ENCODE data around the gene EIF5. TPM values are rescaled to one million over a fixed set of nuclear protein-coding genes. Genes with fewer than 3 reads are reported as not detected.

The EIF5 gene
- polyA plus RNA-seq, 1 donor (not counting 4 experiments of a cell fraction or from before 2014, with no cell fraction given) = 221 TPM

DNA sequence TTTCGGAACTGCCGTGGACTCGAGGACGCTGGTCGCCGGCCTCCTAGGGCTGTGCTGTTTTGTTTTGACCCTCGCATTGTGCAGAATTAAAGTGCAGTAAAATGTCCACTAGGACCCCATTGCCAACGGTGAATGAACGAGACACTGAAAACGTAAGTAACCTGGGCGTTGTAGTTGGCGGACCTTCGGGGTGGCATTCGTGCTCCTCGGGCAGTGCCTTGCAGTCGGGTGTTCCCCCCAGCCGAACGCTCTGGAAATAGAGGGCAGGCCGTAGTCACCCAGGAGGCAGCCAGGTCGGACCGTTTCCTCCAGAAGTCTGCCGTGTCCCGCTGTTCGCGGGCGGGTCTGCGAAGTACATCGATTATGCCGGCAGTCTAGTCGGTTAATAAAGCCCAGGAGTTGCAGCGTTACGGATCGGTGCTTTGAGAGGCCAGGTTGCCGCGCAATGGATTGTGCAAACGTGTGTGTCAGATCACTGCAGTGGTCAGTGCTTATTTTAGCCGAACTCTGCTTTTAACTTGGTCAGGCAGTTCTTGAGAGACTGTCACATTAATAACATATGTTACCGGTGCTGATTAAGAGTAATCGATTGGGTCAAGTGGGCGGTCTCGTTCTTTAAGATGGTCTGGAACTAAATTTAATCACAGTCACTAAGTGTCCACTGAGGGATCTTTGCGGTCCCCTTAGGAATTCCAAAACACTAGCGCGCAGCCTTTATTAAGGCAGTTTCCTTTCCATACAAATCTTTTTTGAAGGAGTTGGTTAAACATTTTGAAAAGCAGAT is 52.1 kb downstream of the EIF5 start:
- Histone ChIP-seq H3K4me2 (ENCODE audit: control insufficient read depth, extremely low read depth, insufficient read depth, low read depth, low read length) (peak overlapping the region; percentile 81), H3K9me1 (ENCODE audit: control insufficient read depth, extremely low read depth, insufficient read depth, low read length) (peaks cover 2% of the 10 kb centered on the region), H3K27ac (ENCODE audit: control insufficient read depth, insufficient read depth, low read length) (peak overlapping the region; percentile 87), H3K4me1 (ENCODE audit: control insufficient read depth, extremely low read depth, insufficient read depth, low read length) (peaks cover 22% of the 10 kb centered on the region), H3K27me3 (ENCODE audit: control insufficient read depth, extremely low read depth, insufficient read depth, low read length) (no peaks in the 10 kb centered on the region), H3K79me2 (ENCODE audit: control insufficient read depth, insufficient read depth, low read length) (peaks cover 65% of the 10 kb centered on the region), H3K4me3 (ENCODE audit: control insufficient read depth in 2 of 3, extremely low read depth in 1 of 3, insufficient read depth in 2 of 3, low read depth in 1 of 3, low read length in 3 of 3) (peak overlapping the region; percentile 71 to 96 (median 94)), H4K20me1 (ENCODE audit: control insufficient read depth, extremely low read depth, insufficient read depth, low read length) (peaks cover 25% of the 10 kb centered on the region), H3K9ac (ENCODE audit: control insufficient read depth, extremely low read depth, insufficient read depth, low read length) (peak overlapping the region; percentile 84), H2AFZ (ENCODE audit: control insufficient read depth, low read length) (no peak overlapping the region), H3K36me3 (ENCODE audit: control insufficient read depth in 2 of 2, extremely low read depth in 1 of 2, insufficient read depth in 2 of 2, low read length in 2 of 2) (peaks cover 1 to 6% of the 10 kb centered on the region in 2 experiments), H3K9me3 (ENCODE audit: control insufficient read depth, low read depth, low read length) (no peaks in the 10 kb centered on the region)
- dilution Hi-C loops (cut with MboI; ENCODE audit: extremely low pct_ligation_motif_present, low sequenced_read_pairs) = no loop called here
- DNase-seq (ENCODE audit: low read depth, low spot score) (no peak), FAIRE-seq (no peak)
- TF ChIP-seq EZH2 (IDR thresholded peaks at IDR 0.05; ENCODE audit: low read length) = no peak
- TF ChIP-seq, protein P1, sequence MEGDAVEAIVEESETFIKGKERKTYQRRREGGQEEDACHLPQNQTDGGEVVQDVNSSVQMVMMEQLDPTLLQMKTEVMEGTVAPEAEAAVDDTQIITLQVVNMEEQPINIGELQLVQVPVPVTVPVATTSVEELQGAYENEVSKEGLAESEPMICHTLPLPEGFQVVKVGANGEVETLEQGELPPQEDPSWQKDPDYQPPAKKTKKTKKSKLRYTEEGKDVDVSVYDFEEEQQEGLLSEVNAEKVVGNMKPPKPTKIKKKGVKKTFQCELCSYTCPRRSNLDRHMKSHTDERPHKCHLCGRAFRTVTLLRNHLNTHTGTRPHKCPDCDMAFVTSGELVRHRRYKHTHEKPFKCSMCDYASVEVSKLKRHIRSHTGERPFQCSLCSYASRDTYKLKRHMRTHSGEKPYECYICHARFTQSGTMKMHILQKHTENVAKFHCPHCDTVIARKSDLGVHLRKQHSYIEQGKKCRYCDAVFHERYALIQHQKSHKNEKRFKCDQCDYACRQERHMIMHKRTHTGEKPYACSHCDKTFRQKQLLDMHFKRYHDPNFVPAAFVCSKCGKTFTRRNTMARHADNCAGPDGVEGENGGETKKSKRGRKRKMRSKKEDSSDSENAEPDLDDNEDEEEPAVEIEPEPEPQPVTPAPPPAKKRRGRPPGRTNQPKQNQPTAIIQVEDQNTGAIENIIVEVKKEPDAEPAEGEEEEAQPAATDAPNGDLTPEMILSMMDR (optimal IDR thresholded peaks at IDR 0.05 in 1 of 3, IDR thresholded peaks at IDR 0.05 in 1 of 3, conservative IDR thresholded peaks at IDR 0.05 in 1 of 3; ENCODE audit: extremely low read depth in 1 of 3, insufficient read depth in 2 of 3, low read length in 3 of 3) = no peak

DNA sequence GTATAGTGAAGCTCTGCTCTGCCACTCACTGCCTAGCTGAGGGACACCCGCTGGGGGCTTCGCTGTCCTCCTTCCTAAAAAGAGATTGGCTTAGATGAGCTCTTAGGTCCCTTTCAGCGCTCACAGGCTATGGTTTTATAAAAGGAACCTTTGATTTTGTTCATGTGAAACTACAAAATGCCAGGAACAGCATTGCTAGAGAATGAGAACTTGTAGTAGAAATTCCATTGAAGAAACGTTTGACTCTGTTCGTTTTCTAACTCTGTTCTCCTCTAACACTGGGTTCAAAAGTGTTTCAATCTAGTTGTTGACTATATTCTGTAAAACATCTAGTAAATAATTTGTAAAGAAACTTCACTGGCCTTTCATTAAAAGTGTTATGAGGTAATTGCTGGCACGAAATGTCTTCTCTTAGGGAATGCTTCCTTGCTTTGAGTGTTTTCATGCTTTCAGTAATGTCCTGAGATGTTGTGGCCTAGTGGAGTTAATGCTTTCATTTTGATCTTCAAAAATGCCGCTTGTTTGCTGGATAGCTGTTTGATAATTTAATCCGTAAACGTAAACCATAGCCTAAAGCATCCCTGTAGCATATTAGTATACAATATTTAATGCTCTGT is 52.8 kb downstream of the EIF5 start:
- DNase-seq (ENCODE audit: low read depth, low spot score) (no peak), FAIRE-seq (peak; percentile 26)
- Histone ChIP-seq H4K20me1 (ENCODE audit: control insufficient read depth, extremely low read depth, insufficient read depth, low read length) (peaks cover 28% of the 10 kb centered on the region), H3K4me3 (ENCODE audit: control insufficient read depth in 2 of 3, extremely low read depth in 1 of 3, insufficient read depth in 2 of 3, low read depth in 1 of 3, low read length in 3 of 3) (peak overlapping the region; percentile 71 to 96 (median 94)), H2AFZ (ENCODE audit: control insufficient read depth, low read length) (no peak overlapping the region), H3K4me2 (ENCODE audit: control insufficient read depth, extremely low read depth, insufficient read depth, low read depth, low read length) (peak overlapping the region; percentile 81), H3K36me3 (ENCODE audit: control insufficient read depth in 2 of 2, extremely low read depth in 1 of 2, insufficient read depth in 2 of 2, low read length in 2 of 2) (peaks cover 1 to 6% of the 10 kb centered on the region in 2 experiments), H3K9ac (ENCODE audit: control insufficient read depth, extremely low read depth, insufficient read depth, low read length) (peak overlapping the region; percentile 84), H3K27me3 (ENCODE audit: control insufficient read depth, extremely low read depth, insufficient read depth, low read length) (no peaks in the 10 kb centered on the region), H3K9me1 (ENCODE audit: control insufficient read depth, extremely low read depth, insufficient read depth, low read length) (peaks cover 2% of the 10 kb centered on the region), H3K9me3 (ENCODE audit: control insufficient read depth, low read depth, low read length) (no peaks in the 10 kb centered on the region), H3K4me1 (ENCODE audit: control insufficient read depth, extremely low read depth, insufficient read depth, low read length) (peaks cover 22% of the 10 kb centered on the region), H3K79me2 (ENCODE audit: control insufficient read depth, insufficient read depth, low read length) (peaks cover 72% of the 10 kb centered on the region), H3K27ac (ENCODE audit: control insufficient read depth, insufficient read depth, low read length) (peak overlapping the region; percentile 87)
- dilution Hi-C loops (cut with MboI; ENCODE audit: extremely low pct_ligation_motif_present, low sequenced_read_pairs) = no loop called here
- TF ChIP-seq, protein P1 (optimal IDR thresholded peaks at IDR 0.05 in 1 of 3, IDR thresholded peaks at IDR 0.05 in 1 of 3, conservative IDR thresholded peaks at IDR 0.05 in 1 of 3; ENCODE audit: extremely low read depth in 1 of 3, insufficient read depth in 2 of 3, low read length in 3 of 3) = no peak
- TF ChIP-seq EZH2 (IDR thresholded peaks at IDR 0.05; ENCODE audit: low read length) = no peak

Measured in keratinocyte (primary cell).